Measurements from ENCODE around the gene OTUD3.

The OTUD3 gene

DNA sequence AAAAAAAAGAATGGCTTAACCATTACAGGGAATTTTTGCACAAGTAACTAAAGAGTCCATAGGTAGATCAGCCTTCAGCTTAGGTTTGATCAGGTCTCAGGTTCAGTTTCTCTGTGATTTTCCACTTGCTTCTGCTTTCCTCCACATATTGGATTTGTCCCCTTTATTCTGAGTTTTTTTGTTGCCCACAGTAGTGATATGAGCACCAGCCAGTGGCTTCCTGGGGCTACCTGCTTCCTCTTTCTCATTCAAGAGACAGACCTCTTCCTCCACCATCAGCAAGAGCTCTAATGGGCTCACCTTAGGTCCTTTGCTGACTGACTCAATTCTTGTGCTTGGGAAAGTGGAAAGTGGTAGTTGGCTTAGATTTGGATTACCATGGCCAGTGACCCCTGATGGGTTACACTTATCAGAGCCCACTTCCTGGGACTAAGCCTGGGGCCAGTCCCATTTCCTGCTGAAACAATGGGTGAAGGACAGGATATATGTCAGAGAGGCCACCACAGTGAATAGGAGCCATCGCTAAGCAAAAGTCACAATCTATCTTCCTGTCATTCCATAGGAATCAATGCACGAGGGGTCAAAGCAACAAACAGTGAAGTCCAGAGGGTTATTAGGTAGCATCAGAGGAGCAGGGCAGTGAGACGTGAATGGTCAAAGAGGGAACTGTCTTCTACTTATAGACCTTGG lies 54.0 kb downstream of the OTUD3 start:
- intact Hi-C loops (cut with DNase I; ENCODE audit: low total_unique reads), result no loop called here
- DNase-seq, result no peak
- no peaks in the 10 kb centered on the region for H3K4me1 ChIP-seq

DNA sequence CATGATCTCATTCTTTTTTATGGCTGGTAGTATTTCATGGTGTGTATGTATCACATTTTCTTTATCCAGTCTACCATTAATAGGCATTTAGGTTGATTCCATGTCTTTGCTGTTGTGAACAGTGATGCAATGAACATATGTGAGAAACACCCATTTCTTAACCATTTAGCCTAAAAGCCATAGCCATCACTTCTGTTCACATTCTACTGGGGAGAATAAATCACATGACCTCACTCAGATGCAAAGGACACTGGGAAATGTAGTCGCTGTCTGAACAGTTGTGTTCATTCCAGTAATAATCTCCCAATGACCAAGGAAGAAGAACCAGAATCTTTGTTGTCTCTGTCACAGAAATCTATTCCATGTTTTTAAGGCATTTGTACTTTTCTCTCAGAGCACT lies 56.3 kb downstream of the OTUD3 start:
- no peaks in the 10 kb centered on the region for H3K9me3 ChIP-seq
- no peak for DNase-seq
- intact Hi-C loops (cut with DNase I; ENCODE audit: low total_unique reads), result no loop called here
- no peak overlapping the region for H3K27ac ChIP-seq
- TF ChIP-seq, protein P1, sequence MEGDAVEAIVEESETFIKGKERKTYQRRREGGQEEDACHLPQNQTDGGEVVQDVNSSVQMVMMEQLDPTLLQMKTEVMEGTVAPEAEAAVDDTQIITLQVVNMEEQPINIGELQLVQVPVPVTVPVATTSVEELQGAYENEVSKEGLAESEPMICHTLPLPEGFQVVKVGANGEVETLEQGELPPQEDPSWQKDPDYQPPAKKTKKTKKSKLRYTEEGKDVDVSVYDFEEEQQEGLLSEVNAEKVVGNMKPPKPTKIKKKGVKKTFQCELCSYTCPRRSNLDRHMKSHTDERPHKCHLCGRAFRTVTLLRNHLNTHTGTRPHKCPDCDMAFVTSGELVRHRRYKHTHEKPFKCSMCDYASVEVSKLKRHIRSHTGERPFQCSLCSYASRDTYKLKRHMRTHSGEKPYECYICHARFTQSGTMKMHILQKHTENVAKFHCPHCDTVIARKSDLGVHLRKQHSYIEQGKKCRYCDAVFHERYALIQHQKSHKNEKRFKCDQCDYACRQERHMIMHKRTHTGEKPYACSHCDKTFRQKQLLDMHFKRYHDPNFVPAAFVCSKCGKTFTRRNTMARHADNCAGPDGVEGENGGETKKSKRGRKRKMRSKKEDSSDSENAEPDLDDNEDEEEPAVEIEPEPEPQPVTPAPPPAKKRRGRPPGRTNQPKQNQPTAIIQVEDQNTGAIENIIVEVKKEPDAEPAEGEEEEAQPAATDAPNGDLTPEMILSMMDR (IDR thresholded peaks at IDR 0.05), result no peak
- no peaks in the 10 kb centered on the region for H3K4me1 ChIP-seq
- peaks cover 0 to 2% of the 10 kb centered on the region in 2 donors for H3K27me3 ChIP-seq
- H3K4me3 ChIP-seq, result no peak overlapping the region
- H3K36me3 ChIP-seq, result no peaks in the 10 kb centered on the region

More for the DNA sequence above, 54.0 kb downstream of the OTUD3 start:
- TF ChIP-seq, protein P1 (IDR thresholded peaks at IDR 0.05), result no peak
- H3K9me3 ChIP-seq, result peaks cover 4 to 14% (median 8%) of the 10 kb centered on the region in 3 donors
- no peak overlapping the region for H3K27ac ChIP-seq
- peaks cover 0 to 2% of the 10 kb centered on the region in 2 donors for H3K27me3 ChIP-seq
- no peaks in the 10 kb centered on the region for H3K36me3 ChIP-seq
- H3K4me3 ChIP-seq, result no peak overlapping the region

DNA sequence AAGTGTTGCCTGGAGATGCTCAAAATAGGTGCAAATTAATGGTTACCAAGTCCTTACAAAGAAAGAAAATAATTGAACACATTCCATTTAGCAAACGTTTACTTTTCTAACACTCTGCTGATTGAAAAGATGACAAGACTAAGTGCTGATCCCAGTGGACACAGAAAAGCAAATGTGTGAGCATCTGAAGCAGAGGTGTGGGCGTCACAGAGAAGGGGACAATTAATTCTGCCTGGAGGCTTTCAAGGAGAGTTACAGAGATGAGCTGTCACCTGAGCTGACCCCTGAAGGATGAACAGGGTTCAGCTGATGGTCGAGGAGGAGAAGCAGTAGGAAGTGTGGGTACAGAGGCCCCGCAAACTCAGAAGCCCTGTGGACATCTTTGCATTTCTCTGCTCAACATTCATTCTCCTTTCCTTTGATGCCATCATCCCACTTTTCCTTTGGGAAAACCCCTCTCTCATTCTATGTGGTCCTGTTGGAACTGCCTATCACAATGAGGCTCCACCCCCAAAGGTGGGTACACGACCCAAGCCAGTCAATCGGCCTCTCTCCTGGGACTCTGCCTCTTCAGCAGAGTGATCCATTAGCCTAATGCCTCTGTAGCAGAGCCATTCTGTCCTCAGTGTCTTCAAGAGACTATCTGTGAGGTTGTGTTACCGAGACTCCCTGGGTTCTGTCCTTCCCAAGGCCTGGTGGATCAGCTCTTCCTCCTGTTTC lies 58.5 kb downstream of the OTUD3 start:
- H3K9me3 ChIP-seq, result no peaks in the 10 kb centered on the region
- intact Hi-C loops (cut with DNase I; ENCODE audit: low total_unique reads), result no loop called here
- H3K27me3 ChIP-seq, result peaks cover 0 to 2% of the 10 kb centered on the region in 2 donors
- no peaks in the 10 kb centered on the region for H3K4me1 ChIP-seq
- no peak overlapping the region for H3K27ac ChIP-seq
- H3K36me3 ChIP-seq, result no peaks in the 10 kb centered on the region
- DNase-seq, result no peak
- no peak overlapping the region for H3K4me3 ChIP-seq
- TF ChIP-seq, protein P1 (IDR thresholded peaks at IDR 0.05), result no peak

DNA sequence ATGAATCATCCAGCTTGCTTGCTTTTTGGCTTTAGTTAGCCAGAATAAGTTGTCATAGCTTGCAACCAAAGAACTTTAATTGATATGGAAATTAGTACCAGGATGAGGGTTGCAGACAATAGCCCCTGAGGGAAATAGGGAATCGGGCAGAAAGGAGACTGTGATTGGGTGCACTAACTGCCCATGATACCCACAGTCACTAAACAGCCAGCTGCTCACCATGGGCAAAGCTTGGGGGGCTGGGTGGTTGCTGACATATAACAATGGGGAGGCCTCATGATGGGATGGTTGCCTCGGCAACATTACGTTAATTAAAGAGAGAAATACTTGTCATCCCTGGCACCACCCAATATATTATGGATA lies 59.0 kb downstream of the OTUD3 start:
- Histone ChIP-seq H3K27me3 (peaks cover 0 to 2% of the 10 kb centered on the region in 2 donors), H3K9me3 (no peaks in the 10 kb centered on the region), H3K4me3 (no peak overlapping the region), H3K4me1 (no peaks in the 10 kb centered on the region), H3K36me3 (no peaks in the 10 kb centered on the region), H3K27ac (no peak overlapping the region)
- DNase-seq, result no peak
- TF ChIP-seq, protein P1 (IDR thresholded peaks at IDR 0.05), result no peak
- intact Hi-C loops (cut with DNase I; ENCODE audit: low total_unique reads), result no loop called here

DNA sequence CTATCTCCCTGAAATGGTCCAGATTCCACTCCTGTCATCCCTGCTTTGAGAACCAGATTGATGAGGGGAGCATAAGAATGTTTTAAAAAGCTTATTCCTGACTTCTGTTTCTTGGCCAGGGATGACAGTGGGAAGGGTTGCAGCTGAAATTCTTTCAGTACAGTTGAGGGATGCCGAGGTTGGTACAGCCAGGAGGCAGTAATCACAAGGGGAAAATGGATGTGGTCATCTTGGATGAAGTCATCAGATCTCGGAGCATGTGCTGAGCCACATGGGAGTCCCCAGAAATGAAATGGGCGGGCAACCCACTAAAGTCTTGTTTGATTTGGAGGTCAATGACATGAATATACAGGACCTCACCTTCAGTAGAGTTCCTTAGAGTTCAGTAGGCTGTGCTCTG lies 59.9 kb downstream of the OTUD3 start:
- no peak for DNase-seq

More for the DNA sequence above, 59.9 kb downstream of the OTUD3 start:
- no peaks in the 10 kb centered on the region for H3K4me1 ChIP-seq
- no peak overlapping the region for H3K4me3 ChIP-seq
- H3K9me3 ChIP-seq, result no peaks in the 10 kb centered on the region
- H3K36me3 ChIP-seq, result no peaks in the 10 kb centered on the region
- TF ChIP-seq, protein P1 (IDR thresholded peaks at IDR 0.05), result no peak
- peaks cover 0 to 2% of the 10 kb centered on the region in 2 donors for H3K27me3 ChIP-seq
- no peak overlapping the region for H3K27ac ChIP-seq
- intact Hi-C loops (cut with DNase I; ENCODE audit: low total_unique reads), result no loop called here
